ENCODE data around the gene HPS1.

Gene HPS1

DNA sequence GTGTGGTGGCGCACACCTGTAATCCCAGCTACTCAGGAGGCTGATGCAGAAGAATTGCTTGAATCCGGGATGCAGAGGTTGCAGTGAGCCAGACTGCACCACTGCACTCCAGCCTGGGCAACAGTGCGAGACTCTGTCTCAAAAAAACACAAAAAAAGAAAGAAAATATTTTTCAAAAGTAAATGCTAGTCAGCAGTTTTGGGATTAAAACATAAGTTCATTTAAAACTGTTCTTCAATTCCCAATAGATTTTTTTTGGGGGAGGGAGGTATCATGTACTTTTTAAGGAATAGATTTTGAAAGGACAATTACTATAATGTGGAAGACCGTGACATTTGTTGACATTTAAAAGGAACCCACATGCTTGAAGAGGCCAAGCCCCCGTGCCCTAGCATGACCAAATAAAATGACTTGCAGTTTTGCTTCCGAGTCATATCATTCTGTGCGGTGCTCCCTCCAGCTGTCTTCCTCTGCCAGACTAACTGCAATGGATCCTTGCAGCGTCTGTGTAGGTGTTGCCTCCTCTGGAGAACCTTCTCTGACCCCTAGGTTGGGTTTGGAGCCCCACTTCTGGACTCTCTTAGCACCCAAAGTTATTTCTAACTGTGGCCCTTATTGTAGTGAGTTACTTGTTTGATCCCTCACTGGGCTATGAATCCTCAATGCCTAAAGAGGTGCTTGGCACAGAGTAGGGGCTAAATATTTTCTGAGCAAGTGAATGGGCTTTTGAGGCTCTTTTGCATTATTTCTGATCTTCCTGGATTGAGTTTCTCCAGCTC lies 17.4 kb upstream of the HPS1 start:
- no peak for DNase-seq

- no peak for DNase-seq
These were observed 16.3 kb upstream of the HPS1 start for GRCh38 chr10:98463016-98463415.

GRCh38 chr10:98461500-98461842 lies 14.7 kb upstream of the HPS1 start:
- no peak for DNase-seq

DNA sequence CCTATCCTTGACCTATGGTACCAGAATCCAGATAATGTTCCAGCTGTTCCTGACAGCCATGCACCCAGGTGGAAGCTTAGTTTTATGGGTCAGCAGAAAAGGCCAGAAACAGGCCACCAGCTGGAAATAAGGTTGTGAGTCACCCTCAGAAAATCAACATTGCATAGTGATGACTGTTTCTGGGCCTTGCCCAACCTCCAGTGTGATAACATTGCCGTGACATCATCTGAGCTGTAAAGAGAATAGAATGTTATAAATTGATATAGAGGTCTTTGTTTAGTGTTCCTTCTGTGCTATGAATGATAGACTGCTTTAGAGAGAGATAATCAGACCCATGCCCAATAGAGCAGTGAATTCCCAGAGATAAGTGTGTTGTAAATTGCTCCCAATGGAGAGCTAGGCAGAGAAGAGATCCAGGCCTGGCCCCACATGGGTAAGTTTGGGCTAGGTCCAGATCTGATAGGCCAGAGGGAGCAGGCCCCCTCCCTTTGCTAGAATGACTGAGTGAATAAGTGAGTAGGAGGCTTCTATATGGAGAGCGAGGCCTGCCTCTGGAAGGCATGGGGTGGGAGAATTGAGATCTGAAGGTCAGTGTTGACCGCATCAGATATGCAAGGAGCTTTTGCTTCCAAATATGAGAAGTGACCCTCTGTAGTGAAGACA lies 14.2 kb upstream of the HPS1 start:
- DNase-seq, result no peak

GRCh38 chr10:98458809-98459784 lies 12.4 kb upstream of the HPS1 start:
- DNase-seq, result no peak

DNA sequence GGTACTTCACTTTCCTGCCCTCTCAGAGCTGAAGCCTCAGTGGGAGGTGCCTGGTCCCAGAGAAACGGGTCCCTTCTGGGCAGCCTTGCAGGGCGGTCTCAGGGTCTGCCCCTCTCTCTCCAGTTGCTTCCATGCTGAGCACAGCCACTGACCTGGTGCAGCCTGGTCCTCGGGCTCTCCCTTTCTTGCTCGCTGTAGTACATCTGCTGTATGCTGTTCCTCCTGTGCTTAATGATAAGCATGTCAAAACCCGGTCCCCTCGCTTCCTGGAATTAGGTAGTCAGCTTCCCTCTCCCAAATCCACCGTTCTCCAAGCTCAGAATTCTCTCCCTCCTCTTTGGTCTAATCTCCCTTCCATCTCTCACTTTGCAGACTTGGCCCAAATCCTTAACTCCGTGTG lies 11.0 kb upstream of the HPS1 start:
- no peak for DNase-seq

GRCh38 chr10:98456686-98457482 lies 10.1 kb upstream of the HPS1 start:
- DNase-seq, result no peak

GRCh38 chr10:98456043-98456570 lies 9.4 kb upstream of the HPS1 start:
- no peak for DNase-seq

- DNase-seq, result no peak
These were observed 7.0 kb upstream of the HPS1 start for GRCh38 chr10:98453729-98454128.

GRCh38 chr10:98450618-98451017 lies 3.9 kb upstream of the HPS1 start:
- no peak for DNase-seq

- no peak for DNase-seq
These were observed 2.6 kb upstream of the HPS1 start for GRCh38 chr10:98449287-98449686.

GRCh38 chr10:98446151-98446660 lies 529 bp downstream of the HPS1 start:
- peak; percentile 45 to 58 for DNase-seq

GRCh38 chr10:98445200-98445812 lies 1.4 kb downstream of the HPS1 start:
- no peak for DNase-seq

- DNase-seq, result no peak
These were observed 2.3 kb downstream of the HPS1 start for GRCh38 chr10:98444314-98445006.

- DNase-seq, result no peak
These were observed 8.0 kb downstream of the HPS1 start for GRCh38 chr10:98438715-98439114.

GRCh38 chr10:98436704-98437103 lies 10.0 kb downstream of the HPS1 start:
- no peak for DNase-seq

- DNase-seq, result no peak
These were observed 11.6 kb downstream of the HPS1 start for GRCh38 chr10:98435178-98435577.

DNA sequence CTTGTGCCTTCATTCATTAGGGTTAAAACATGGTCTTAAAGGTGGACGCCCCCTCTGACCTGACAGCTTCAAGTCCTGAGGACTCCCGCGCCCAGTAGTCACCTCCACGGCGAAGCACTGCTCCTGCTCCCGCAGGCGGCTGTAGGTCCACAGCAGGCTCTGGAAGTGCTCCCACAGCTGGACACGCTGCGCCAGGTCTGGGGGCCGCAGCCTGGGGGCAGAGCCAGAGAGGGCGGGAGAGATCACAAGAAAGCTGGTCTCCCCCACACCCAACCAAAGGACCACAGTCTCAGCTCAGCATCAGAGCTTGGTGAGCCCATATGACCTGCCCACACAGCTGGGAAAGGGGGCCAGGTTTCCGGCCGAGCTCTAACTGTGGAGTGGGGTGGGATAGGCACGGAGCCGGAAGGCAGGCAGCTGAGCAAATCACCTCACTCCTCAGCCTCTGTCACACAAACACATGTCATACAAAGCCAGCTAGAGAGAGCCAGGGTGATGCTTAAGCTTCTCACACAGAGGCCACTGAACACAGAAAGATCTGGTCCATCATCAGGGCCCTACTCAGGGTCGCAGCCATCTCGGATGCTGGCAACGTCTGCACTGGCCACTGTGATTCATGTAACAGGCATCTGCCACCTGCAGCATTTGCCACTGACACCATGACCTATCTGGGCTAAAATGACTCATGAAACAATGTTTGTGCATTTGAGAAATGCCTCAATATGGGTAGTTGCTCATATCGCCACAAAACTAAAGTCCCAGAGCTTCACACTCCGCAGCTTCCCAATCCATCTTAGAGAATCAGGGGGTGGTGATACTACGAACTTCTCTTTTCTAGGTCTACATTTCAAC lies 12.6 kb downstream of the HPS1 start:
- DNase-seq, result no peak

DNA sequence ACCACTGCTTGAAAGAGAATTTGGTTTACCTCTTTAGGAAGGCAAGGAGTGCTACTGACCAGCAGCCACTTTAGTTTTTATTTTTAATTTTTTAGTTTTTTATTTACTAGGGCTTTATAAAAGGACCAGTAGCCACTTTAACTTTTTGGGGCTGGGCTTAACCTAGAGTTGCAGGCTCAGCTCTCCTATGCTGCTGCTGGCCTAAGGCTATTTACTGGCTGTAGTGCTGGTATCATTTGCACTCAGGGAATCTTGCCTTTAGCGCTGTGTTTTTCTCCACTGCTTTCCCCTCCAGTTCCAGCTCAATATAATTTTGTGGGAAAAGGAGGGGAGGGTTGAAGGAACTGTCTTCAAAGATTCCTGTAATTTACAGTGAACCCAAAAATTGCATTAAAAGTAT lies 13.4 kb downstream of the HPS1 start:
- no peak for DNase-seq

- no peak for DNase-seq
These were observed 14.4 kb downstream of the HPS1 start for GRCh38 chr10:98432330-98432729.

Measured in stimulated activated CD4-positive, alpha-beta T cell treated with anti-CD3 and anti-CD28 coated beads, Interleukin-2, amount 100 ng/mL, for 24 hours (primary cell).